Prostate gland (tissue), 2 donors: ENCODE data around the gene PTPRT. TPM values are rescaled to one million over a fixed set of nuclear protein-coding genes. Genes with fewer than 3 reads are reported as not detected.

Source experiments
- DNase-seq: peaks from one replicate; pipeline ENCODE4 v3.0.0-alpha.2; 2019; ENCODE audit warnings: low spot score
- H3K27ac ChIP-seq, 2 donors: fragments of 200-600 bp; sonication (generic); 2 replicates each; pipeline ENCODE4 v1.5.1; 2017 to 2019
- H3K27me3 ChIP-seq: fragments of 200-600 bp; sonication (generic); replicated peaks from 2 replicates; pipeline ENCODE4 v1.5.1; 2019; ENCODE audit not compliant: insufficient read depth
- H3K36me3 ChIP-seq, 2 donors: fragments of 200-600 bp; sonication (generic); 1 replicate in 1 of 2; 2 replicates in 1 of 2; pipeline versions ENCODE4 v1.5.1 to v1.8.1; 2017 to 2019
- H3K4me1 ChIP-seq: fragments of 200-600 bp; sonication (generic); replicated peaks from 2 replicates; pipeline ENCODE4 v1.5.1; 2019
- H3K4me3 ChIP-seq, 2 donors: fragments of 200-600 bp; sonication (generic); 2 replicates each; pipeline ENCODE4 v1.5.1; 2017 to 2019
- H3K9me3 ChIP-seq: fragments of 200-600 bp; sonication (generic); 2 replicates; pipeline ENCODE4 v1.5.1; 2017
- POLR2A ChIP-seq: fragments of 450-650 bp; IDR thresholded peaks from one replicate; pipeline ENCODE4 v1.6.1; 2016; ENCODE audit warnings: antibody characterized with exemption, mild to moderate bottlenecking
- POLR2AphosphoS5 ChIP-seq: sonication (generic); formaldehyde crosslinking; IDR thresholded peaks from one replicate; pipeline ENCODE4 v1.6.1; 2017; ENCODE audit warnings: antibody characterized with exemption
- WGBS: methylation state at CpG from one replicate; pipeline ENCODE4 v1.1.5; 2018; 5-methylcytosine and 5-hydroxymethylcytosine counted together
- intact Hi-C: fragments of 100-400 bp; cut with DNase I; formaldehyde crosslinking; loops from one replicate; pipeline ENCODE4 v1.14.2; 2022
- total RNA-seq, 2 donors: library from RNA; depleted of rRNA; stranded (reverse); fragments of >200 nt; gene quantifications; one replicate each; pipeline ENCODE4 v1.1.0, GENCODE V29; 2016
- TF ChIP-seq, protein P1 (sequence below), 4 experiments: fragments of 200-600 bp in 2 of 4; fragments of 450-650 bp in 2 of 4; sonication (generic) in 2 of 4; IDR thresholded peaks; 1 replicate in 3 of 4; 2 replicates in 1 of 4; pipeline ENCODE4 v1.5.1; 2016 to 2019; ENCODE audit warnings: antibody characterized with exemption in 4 of 4, mild to moderate bottlenecking in 2 of 4, moderate library complexity in 2 of 4

Gene PTPRT
- total RNA-seq, 2 donors from 2014 or later: 1.5 to 3.5 TPM

DNA sequence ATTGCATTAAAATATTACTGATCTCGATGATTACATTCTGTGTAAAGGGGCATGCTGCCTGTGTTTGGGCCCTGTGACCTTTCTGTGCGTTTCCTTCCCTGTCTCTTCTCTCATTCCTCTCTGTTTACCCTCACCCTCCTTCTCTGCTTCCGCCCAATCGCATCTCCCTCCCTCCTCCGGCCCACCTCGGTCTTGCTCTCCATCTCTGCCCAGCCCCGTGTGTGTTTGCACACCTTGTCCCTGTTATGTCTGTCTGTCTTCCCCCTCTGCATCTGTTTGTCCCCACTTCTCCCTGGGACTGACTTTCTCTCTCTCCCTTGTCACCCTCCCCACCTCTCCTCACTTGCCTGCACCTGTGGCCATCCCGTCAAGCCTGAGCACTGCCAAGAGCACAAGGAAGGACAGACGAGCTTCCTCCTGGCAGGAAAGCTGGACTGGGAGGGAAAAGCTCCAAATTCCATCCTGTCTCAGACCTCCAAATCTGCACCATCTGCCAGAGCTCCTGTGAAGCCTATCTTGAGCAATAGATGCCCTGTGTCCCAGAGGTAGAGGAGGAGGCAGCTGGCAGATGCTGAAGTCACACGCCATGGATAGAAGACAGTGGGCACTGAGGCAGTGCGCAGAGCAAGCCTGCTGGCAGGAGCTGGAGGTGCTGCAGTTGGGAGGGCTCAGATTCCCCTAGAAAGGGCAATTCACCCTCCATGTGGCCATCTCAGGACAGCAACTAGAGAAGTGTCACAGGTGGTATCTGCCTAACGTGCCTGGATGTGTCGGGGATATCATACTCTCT lies 172.3 kb downstream of the PTPRT start:
- Histone ChIP-seq H3K27me3 (no peaks in the 10 kb centered on the region), H3K36me3 (no peaks in the 10 kb centered on the region), H3K4me1 (no peaks in the 10 kb centered on the region), H3K4me3 (no peak overlapping the region), H3K9me3 (no peaks in the 10 kb centered on the region), H3K27ac (no peak overlapping the region)
- intact Hi-C loops: no loop called here
- 35% methylated on average over 13 of the region's 13 CpGs for WGBS
- DNase-seq: no peak
- TF ChIP-seq POLR2A (no peak), POLR2AphosphoS5 (no peak)
- TF ChIP-seq, protein P1, sequence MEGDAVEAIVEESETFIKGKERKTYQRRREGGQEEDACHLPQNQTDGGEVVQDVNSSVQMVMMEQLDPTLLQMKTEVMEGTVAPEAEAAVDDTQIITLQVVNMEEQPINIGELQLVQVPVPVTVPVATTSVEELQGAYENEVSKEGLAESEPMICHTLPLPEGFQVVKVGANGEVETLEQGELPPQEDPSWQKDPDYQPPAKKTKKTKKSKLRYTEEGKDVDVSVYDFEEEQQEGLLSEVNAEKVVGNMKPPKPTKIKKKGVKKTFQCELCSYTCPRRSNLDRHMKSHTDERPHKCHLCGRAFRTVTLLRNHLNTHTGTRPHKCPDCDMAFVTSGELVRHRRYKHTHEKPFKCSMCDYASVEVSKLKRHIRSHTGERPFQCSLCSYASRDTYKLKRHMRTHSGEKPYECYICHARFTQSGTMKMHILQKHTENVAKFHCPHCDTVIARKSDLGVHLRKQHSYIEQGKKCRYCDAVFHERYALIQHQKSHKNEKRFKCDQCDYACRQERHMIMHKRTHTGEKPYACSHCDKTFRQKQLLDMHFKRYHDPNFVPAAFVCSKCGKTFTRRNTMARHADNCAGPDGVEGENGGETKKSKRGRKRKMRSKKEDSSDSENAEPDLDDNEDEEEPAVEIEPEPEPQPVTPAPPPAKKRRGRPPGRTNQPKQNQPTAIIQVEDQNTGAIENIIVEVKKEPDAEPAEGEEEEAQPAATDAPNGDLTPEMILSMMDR (IDR thresholded peaks at IDR 0.05): no peak

DNA sequence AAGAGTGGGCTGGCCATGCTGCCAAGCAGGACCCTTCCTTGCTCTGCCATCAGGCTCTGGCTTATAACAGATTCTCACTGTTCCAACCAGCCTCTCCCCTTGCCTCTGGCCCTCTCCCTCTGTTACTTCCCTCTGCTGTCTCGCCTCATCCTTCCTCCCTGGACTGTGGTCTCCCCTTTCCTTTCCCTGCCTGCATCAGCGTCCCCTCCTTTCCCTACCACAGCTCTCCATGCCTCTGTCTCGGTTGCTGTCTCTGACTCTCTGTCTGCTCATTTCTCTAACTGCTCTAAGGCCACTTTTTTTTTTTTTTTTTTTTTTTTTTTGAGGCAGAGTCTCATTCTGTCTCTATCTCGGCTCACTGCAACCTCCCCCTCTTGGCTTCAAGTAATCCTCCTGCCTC lies 173.4 kb downstream of the PTPRT start:
- intact Hi-C loops: no loop called here
- H3K9me3 ChIP-seq: no peaks in the 10 kb centered on the region
- TF ChIP-seq POLR2AphosphoS5 (no peak), POLR2A (no peak)
- TF ChIP-seq, protein P1 (IDR thresholded peaks at IDR 0.05): no peak
- no peak for DNase-seq
- H3K27me3 ChIP-seq: no peaks in the 10 kb centered on the region
- 54% methylated on average over 4 of the region's 4 CpGs for WGBS
- no peaks in the 10 kb centered on the region for H3K36me3 ChIP-seq
- no peak overlapping the region for H3K27ac ChIP-seq
- no peak overlapping the region for H3K4me3 ChIP-seq
- H3K4me1 ChIP-seq: no peaks in the 10 kb centered on the region

DNA sequence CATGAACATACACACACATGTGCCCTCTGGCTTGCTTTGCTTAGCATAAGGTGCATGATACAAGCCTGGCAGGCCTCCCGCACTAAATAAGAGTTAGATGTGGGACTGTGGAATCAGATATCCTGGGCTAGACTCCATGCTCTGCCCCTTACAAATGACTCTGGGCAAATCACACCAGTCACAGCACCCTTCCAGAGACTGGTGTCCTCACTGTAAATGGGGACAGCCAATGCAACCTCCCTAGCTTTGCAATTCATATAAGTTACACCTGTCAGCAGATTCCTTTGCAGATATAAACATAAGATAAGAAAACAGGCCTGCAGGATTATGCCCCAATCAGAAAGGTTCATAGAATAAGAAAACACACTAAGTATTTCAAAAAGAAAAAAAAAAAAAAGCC lies 174.1 kb downstream of the PTPRT start:
- Histone ChIP-seq H3K27ac (no peak overlapping the region), H3K27me3 (no peaks in the 10 kb centered on the region), H3K4me3 (no peak overlapping the region), H3K9me3 (no peaks in the 10 kb centered on the region), H3K36me3 (no peaks in the 10 kb centered on the region), H3K4me1 (no peaks in the 10 kb centered on the region)
- TF ChIP-seq POLR2AphosphoS5 (no peak), POLR2A (no peak)
- TF ChIP-seq, protein P1 (IDR thresholded peaks at IDR 0.05): no peak
- 63% methylated on average over 1 of the region's 1 CpG for WGBS
- intact Hi-C loops: no loop called here
- no peak for DNase-seq

DNA sequence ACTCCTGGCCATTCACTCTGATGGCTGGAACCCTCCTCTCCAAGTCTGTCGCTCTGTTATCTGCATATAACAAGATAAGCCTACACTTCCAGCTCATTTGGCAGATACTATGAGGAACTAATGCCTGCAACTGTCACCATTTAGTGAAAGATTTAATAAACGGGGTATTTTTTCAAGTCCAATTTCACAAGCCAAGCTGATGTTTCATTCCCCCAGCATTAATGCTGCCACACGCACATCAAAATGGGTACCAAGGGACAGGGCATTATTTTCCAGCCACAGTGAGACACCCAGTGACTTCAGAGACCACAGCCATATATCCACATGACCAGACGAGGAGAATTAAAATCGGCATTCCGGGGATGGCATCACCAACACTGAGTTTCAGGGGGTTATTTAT lies 175.5 kb downstream of the PTPRT start:
- no peak for DNase-seq
- H3K27me3 ChIP-seq: no peaks in the 10 kb centered on the region
- 86% methylated on average over 6 of the region's 6 CpGs for WGBS
- H3K36me3 ChIP-seq: no peaks in the 10 kb centered on the region
- no peaks in the 10 kb centered on the region for H3K4me1 ChIP-seq
- H3K4me3 ChIP-seq: no peak overlapping the region
- no peak overlapping the region for H3K27ac ChIP-seq
- intact Hi-C loops: no loop called here
- H3K9me3 ChIP-seq: no peaks in the 10 kb centered on the region
- TF ChIP-seq, protein P1 (IDR thresholded peaks at IDR 0.05): no peak
- TF ChIP-seq POLR2A (no peak), POLR2AphosphoS5 (no peak)

DNA sequence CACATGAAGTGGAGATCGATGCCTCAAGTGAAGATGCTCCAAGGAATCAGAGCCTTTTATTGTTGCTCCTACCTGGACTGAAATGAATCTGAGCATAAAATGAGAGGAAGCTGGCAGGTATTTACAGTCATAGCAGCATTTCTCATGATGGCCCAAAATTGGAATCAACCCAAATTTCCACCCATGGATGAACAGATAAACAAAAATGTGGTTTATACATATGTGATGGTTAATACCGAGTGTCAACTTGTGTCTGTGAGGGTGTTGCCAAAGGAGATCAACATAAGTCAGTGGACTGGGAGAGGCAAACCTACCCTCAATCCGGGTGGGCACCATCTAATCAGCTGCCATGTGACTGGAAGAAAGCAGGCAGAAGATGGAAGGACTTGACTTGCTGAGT lies 178.2 kb downstream of the PTPRT start:
- WGBS: 93% methylated on average over 3 of the region's 3 CpGs
- TF ChIP-seq, protein P1 (IDR thresholded peaks at IDR 0.05): no peak
- TF ChIP-seq POLR2AphosphoS5 (no peak), POLR2A (no peak)
- Histone ChIP-seq H3K4me1 (no peaks in the 10 kb centered on the region), H3K4me3 (no peak overlapping the region), H3K27ac (no peak overlapping the region), H3K27me3 (no peaks in the 10 kb centered on the region), H3K36me3 (no peaks in the 10 kb centered on the region), H3K9me3 (no peaks in the 10 kb centered on the region)
- DNase-seq: no peak
- intact Hi-C loops: no loop called here
